H9 (cell line): ENCODE measurements around the gene ATP2A2. TPM values are rescaled to one million over a fixed set of nuclear protein-coding genes. Genes with fewer than 3 reads are reported as not detected.

Experiments
- DNase-seq: peaks from one replicate; pipeline ENCODE4 v3.0.0-alpha.2; 2017
- H2AFZ ChIP-seq: one replicate; pipeline ENCODE4 v1.6.1; 2013; ENCODE audit warnings: mild to moderate bottlenecking, low read length, control low read depth, moderate library complexity
- H2AK5ac ChIP-seq: 2 replicates; pipeline ENCODE4 v1.6.1; 2013; ENCODE audit warnings: low read length, control low read depth, mixed read lengths; ENCODE audit not compliant: insufficient read length
- H2BK120ac ChIP-seq: one replicate; pipeline ENCODE4 v1.6.1; 2013; ENCODE audit warnings: low read depth, mild to moderate bottlenecking, low read length, control low read depth, inconsistent platforms; ENCODE audit not compliant: poor library complexity, severe bottlenecking
- H2BK12ac ChIP-seq: 2 replicates; pipeline ENCODE4 v1.6.1; 2013; ENCODE audit warnings: low read length, control low read depth, mixed read lengths, low read depth; ENCODE audit not compliant: insufficient read length
- H2BK15ac ChIP-seq: 2 replicates; pipeline ENCODE4 v1.6.1; 2013; ENCODE audit warnings: low read depth, low read length, control low read depth
- H2BK20ac ChIP-seq: one replicate; pipeline ENCODE4 v1.6.1; 2013; ENCODE audit warnings: low read depth, mild to moderate bottlenecking, low read length, control low read depth, inconsistent platforms; ENCODE audit not compliant: poor library complexity, severe bottlenecking
- H2BK5ac ChIP-seq: 2 replicates; pipeline ENCODE4 v1.6.1; 2013; ENCODE audit warnings: low read length, control low read depth, mixed read lengths; ENCODE audit not compliant: insufficient read length
- H3K14ac ChIP-seq: 2 replicates; pipeline ENCODE4 v1.6.1; 2013; ENCODE audit warnings: low read length, control low read depth; ENCODE audit not compliant: insufficient read depth
- H3K18ac ChIP-seq: 2 replicates; pipeline ENCODE4 v1.6.1; 2013; ENCODE audit warnings: low read depth, mild to moderate bottlenecking, mixed read lengths, low read length, control low read depth; ENCODE audit not compliant: insufficient read length
- H3K23ac ChIP-seq: 2 replicates; pipeline ENCODE4 v1.6.1; 2013; ENCODE audit warnings: low read length, control low read depth, mixed read lengths, low read depth; ENCODE audit not compliant: insufficient read length
- H3K23me2 ChIP-seq: 2 replicates; pipeline ENCODE4 v1.6.1; 2013; ENCODE audit warnings: low read depth, mild to moderate bottlenecking, mixed read lengths, low read length, control low read depth; ENCODE audit not compliant: insufficient read length, poor library complexity, severe bottlenecking
- H3K27ac ChIP-seq: 2 replicates; pipeline ENCODE4 v1.5.1; 2013; ENCODE audit warnings: low read length, control low read depth, mixed read lengths, low read depth; ENCODE audit not compliant: insufficient read length
- H3K27me3 ChIP-seq: 2 replicates; pipeline ENCODE4 v1.6.1; 2013; ENCODE audit warnings: low read length, control low read depth, inconsistent platforms; ENCODE audit not compliant: insufficient read depth
- H3K4ac ChIP-seq: 2 replicates; pipeline ENCODE4 v1.6.1; 2013; ENCODE audit warnings: low read depth, mild to moderate bottlenecking, control low read depth, inconsistent platforms, low read length, moderate library complexity
- H3K4me1 ChIP-seq: 2 replicates; pipeline ENCODE4 v1.6.1; 2013; ENCODE audit warnings: low read length, control low read depth, inconsistent platforms; ENCODE audit not compliant: insufficient read depth
- H3K4me2 ChIP-seq: 2 replicates; pipeline ENCODE4 v1.6.1; 2013; ENCODE audit warnings: low read length, control low read depth, mixed read lengths; ENCODE audit not compliant: insufficient read length, insufficient read depth
- H3K56ac ChIP-seq: 2 replicates; pipeline ENCODE4 v1.6.1; 2013; ENCODE audit warnings: low read depth, mild to moderate bottlenecking, mixed read lengths, low read length, control low read depth; ENCODE audit not compliant: insufficient read length
- H3K79me1 ChIP-seq: 2 replicates; pipeline ENCODE4 v1.6.1; 2013; ENCODE audit warnings: low read depth, mild to moderate bottlenecking, moderate library complexity, low read length, control low read depth, inconsistent platforms; ENCODE audit not compliant: insufficient read depth, poor library complexity, severe bottlenecking
- H3K79me2 ChIP-seq: 2 replicates; pipeline ENCODE4 v1.6.1; 2013; ENCODE audit warnings: low read length, control low read depth, inconsistent platforms; ENCODE audit not compliant: insufficient read depth
- H3K9ac ChIP-seq: 2 replicates; pipeline ENCODE4 v1.6.1; 2013; ENCODE audit warnings: low read length, control low read depth, mixed read lengths; ENCODE audit not compliant: insufficient read length; ENCODE audit errors: extremely low read depth
- H3K9me3 ChIP-seq: one replicate; pipeline ENCODE4 v1.6.1; 2013; ENCODE audit warnings: low read depth, low read length, inconsistent platforms; ENCODE audit not compliant: control insufficient read depth
- H3T11ph ChIP-seq: one replicate; pipeline ENCODE4 v1.6.1; 2013; ENCODE audit warnings: mild to moderate bottlenecking, low read length, control low read depth, inconsistent platforms
- H4K20me1 ChIP-seq: one replicate; pipeline ENCODE4 v1.6.1; 2013; ENCODE audit not compliant: control insufficient read depth, insufficient read length, insufficient read depth
- H4K5ac ChIP-seq: 2 replicates; pipeline ENCODE4 v1.6.1; 2013; ENCODE audit warnings: low read depth, mild to moderate bottlenecking, mixed read lengths, low read length, control low read depth; ENCODE audit not compliant: insufficient read length
- H4K8ac ChIP-seq: replicated peaks from 2 replicates; pipeline ENCODE4 v1.6.1; 2013; ENCODE audit warnings: low read length, control low read depth, mixed read lengths, low read depth; ENCODE audit not compliant: insufficient read length
- H4K91ac ChIP-seq: 2 replicates; pipeline ENCODE4 v1.6.1; 2013; ENCODE audit warnings: low read depth, mild to moderate bottlenecking, moderate library complexity, mixed read lengths, low read length, control low read depth; ENCODE audit not compliant: insufficient read length
- H3K27ac Mint-ChIP-seq, 3 experiments: 2 replicates in 2 of 3; 3 replicates in 1 of 3; pipeline ENCODE4 v1.8.0; 2020 to 2021; ENCODE audit warnings: mixed read lengths in 3 of 3, mild to moderate bottlenecking in 1 of 3, moderate library complexity in 1 of 3
- H3K27me3 Mint-ChIP-seq: 2 replicates; pipeline ENCODE4 v1.8.0; 2021; ENCODE audit warnings: low read depth, mild to moderate bottlenecking, moderate library complexity, mixed read lengths
- H3K36me3 Mint-ChIP-seq, 3 experiments: 2 replicates in 2 of 3; 3 replicates in 1 of 3; pipeline ENCODE4 v1.8.0; 2020 to 2021; ENCODE audit warnings: low read depth in 3 of 3, mixed read lengths in 3 of 3; ENCODE audit not compliant: insufficient read depth in 1 of 3
- H3K4me1 Mint-ChIP-seq, 2 experiments: 2 replicates each; pipeline ENCODE4 v1.8.0; 2020; ENCODE audit warnings: mixed read lengths in 2 of 2
- H3K4me3 Mint-ChIP-seq, 2 experiments: 2 replicates in 1 of 2; 3 replicates in 1 of 2; pipeline ENCODE4 v1.8.0; 2020 to 2021; ENCODE audit warnings: mild to moderate bottlenecking in 2 of 2, mixed read lengths in 2 of 2, moderate library complexity in 1 of 2
- H3K9me3 Mint-ChIP-seq, 2 experiments: 2 replicates in 1 of 2; 3 replicates in 1 of 2; pipeline ENCODE4 v1.8.0; 2020; ENCODE audit warnings: mild to moderate bottlenecking in 2 of 2, mixed read lengths in 2 of 2, moderate library complexity in 1 of 2
- WGBS: extraction: QIAGEN DNeasy Blood & Tissue Kit; methylation state at CpG from one replicate; pipeline ENCODE4 v1.1.7; 2013; ENCODE audit warnings: missing lambda C conversion rate, low lambda C conversion rate, mixed read lengths; ENCODE audit not compliant: insufficient read length; ENCODE audit errors: extremely low coverage; 5-methylcytosine and 5-hydroxymethylcytosine counted together
- total RNA-seq: library from RNA; stranded (reverse); gene quantifications from 2 replicates; pipeline ENCODE4 v1.2.1, GENCODE V29; 2021
- TF ChIP-seq, protein P1 (sequence below): fragments of 200-600 bp; sonication (generic); conservative IDR thresholded peaks from 3 replicates; pipeline ENCODE4 v1.8.0; 2021; ENCODE audit warnings: antibody characterized with exemption, mild to moderate bottlenecking

Gene ATP2A2
- total RNA-seq, 1 experiment from 2014 or later, result 257 TPM

DNA sequence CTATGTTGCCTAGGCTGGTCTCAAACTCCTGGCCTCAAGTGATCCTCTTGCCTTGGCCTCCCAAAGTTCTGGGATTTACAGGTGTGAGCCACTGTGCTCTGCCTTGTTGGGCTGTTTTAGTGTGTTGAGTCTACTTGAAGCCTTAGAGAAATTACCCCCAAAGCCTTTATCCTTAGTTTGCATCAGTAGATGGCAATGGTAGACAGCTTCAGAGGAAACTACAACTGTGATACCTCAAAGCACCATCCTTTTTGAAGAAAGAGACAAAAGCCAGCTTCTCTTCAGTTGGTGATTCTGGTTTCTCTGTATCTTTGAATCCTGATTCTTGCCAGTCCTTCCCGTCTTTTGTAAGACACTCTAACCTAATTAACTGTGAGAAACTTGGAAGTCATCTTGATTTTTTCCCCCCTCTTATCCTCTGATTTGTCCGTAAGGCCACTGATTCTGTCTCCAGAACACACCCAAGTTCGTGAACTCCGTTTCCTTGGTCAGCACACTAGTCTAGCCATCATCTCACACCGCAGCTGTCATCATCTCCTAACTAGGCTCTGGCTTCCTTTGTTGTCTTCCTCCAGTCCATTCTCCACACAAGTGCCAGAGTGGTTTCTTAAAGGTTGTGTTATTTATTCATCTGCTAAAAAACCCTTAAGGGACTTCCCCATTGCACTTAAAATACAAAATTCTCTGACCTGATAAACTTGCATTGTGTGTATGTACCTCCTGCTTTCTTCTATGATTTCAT, 20.2 kb downstream of the ATP2A2 start:
- no peak overlapping the region for H2AK5ac ChIP-seq

More for the DNA sequence above, 20.2 kb downstream of the ATP2A2 start:
- H3K4me3 Mint-ChIP-seq, result no peak overlapping the region
- no peaks in the 10 kb centered on the region for H3K4me1 ChIP-seq
- no peak overlapping the region for H3K56ac ChIP-seq
- no peak overlapping the region for H4K91ac ChIP-seq
- H3K18ac ChIP-seq, result no peak overlapping the region
- H4K5ac ChIP-seq, result no peak overlapping the region
- no peak overlapping the region for H3K4me2 ChIP-seq
- H2BK12ac ChIP-seq, result no peak overlapping the region
- peaks cover 50 to 90% (median 74%) of the 10 kb centered on the region in 3 experiments for H3K36me3 Mint-ChIP-seq
- H2BK120ac ChIP-seq, result no peak overlapping the region
- no peaks in the 10 kb centered on the region for H3K27me3 Mint-ChIP-seq
- WGBS, result no CpG with 5 or more reads among the region's 5 CpGs
- no peaks in the 10 kb centered on the region for H3K27me3 ChIP-seq
- H3K79me2 ChIP-seq, result peaks cover 27% of the 10 kb centered on the region; the same call in 1 of the 2 replicates
- no peak overlapping the region for H3T11ph ChIP-seq
- TF ChIP-seq, protein P1, sequence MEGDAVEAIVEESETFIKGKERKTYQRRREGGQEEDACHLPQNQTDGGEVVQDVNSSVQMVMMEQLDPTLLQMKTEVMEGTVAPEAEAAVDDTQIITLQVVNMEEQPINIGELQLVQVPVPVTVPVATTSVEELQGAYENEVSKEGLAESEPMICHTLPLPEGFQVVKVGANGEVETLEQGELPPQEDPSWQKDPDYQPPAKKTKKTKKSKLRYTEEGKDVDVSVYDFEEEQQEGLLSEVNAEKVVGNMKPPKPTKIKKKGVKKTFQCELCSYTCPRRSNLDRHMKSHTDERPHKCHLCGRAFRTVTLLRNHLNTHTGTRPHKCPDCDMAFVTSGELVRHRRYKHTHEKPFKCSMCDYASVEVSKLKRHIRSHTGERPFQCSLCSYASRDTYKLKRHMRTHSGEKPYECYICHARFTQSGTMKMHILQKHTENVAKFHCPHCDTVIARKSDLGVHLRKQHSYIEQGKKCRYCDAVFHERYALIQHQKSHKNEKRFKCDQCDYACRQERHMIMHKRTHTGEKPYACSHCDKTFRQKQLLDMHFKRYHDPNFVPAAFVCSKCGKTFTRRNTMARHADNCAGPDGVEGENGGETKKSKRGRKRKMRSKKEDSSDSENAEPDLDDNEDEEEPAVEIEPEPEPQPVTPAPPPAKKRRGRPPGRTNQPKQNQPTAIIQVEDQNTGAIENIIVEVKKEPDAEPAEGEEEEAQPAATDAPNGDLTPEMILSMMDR, result no peak
- DNase-seq, result no peak
- no peak overlapping the region for H2BK20ac ChIP-seq
- H3K27ac Mint-ChIP-seq, result peak overlapping the region in 2 of 3 experiments; percentile 63 to 69; a peak in 3 of 7 replicates
- no peak overlapping the region for H3K23ac ChIP-seq
- no peak overlapping the region for H2BK5ac ChIP-seq
- H3K79me1 ChIP-seq, result peaks cover 8% of the 10 kb centered on the region
- H3K4me1 Mint-ChIP-seq, result peaks cover 0 to 8% of the 10 kb centered on the region in 2 experiments; a peak in 2 of 4 replicates
- H3K23me2 ChIP-seq, result no peaks in the 10 kb centered on the region
- H4K8ac ChIP-seq, result no peak overlapping the region
- H2BK15ac ChIP-seq, result no peak overlapping the region
- no peak overlapping the region for H2AFZ ChIP-seq
- no peak overlapping the region for H3K9ac ChIP-seq
- H3K9me3 Mint-ChIP-seq, result no peaks in the 10 kb centered on the region
- H3K9me3 ChIP-seq, result no peaks in the 10 kb centered on the region
- H3K14ac ChIP-seq, result no peak overlapping the region
- H3K4ac ChIP-seq, result no peak overlapping the region
- H3K27ac ChIP-seq, result no peak overlapping the region
- no peaks in the 10 kb centered on the region for H4K20me1 ChIP-seq
